CD14-positive monocyte (primary cell): Measurements from ENCODE around the gene CREB5. TPM values are rescaled to one million over a fixed set of nuclear protein-coding genes. Genes with fewer than 3 reads are reported as not detected.

ENCODE experiments used
- DNase-seq, 3 donors: peaks; one replicate each; pipeline ENCODE4 v3.0.0-alpha.2; 2011 to 2022
- H2AFZ ChIP-seq: 2 replicates; pipeline ENCODE4 v1.6.0; 2012; ENCODE audit warnings: mild to moderate bottlenecking, low read depth, low read length, inconsistent platforms; ENCODE audit not compliant: insufficient read depth, poor library complexity, severe bottlenecking
- H3K27ac ChIP-seq, 2 donors: 1 replicate in 1 of 2; 2 replicates in 1 of 2; pipeline ENCODE4 v1.5.1; 2012 to 2013; ENCODE audit warnings: low read length in 2 of 2, control low read depth in 1 of 2, inconsistent platforms in 1 of 2, low read depth in 1 of 2, mild to moderate bottlenecking in 1 of 2
- H3K27me3 ChIP-seq, 2 donors: one replicate each; pipeline versions ENCODE4 v1.6.0 to v1.6.1; 2011 to 2013; ENCODE audit warnings: low read length in 2 of 2; ENCODE audit not compliant: control insufficient read depth in 2 of 2, insufficient read depth in 2 of 2
- H3K36me3 ChIP-seq, 2 donors: replicated peaks in 1 of 2; 1 replicate in 1 of 2; 2 replicates in 1 of 2; pipeline versions ENCODE4 v1.5.1 to v1.6.1; 2012 to 2013; ENCODE audit warnings: low read length in 2 of 2, control low read depth in 1 of 2, inconsistent platforms in 1 of 2, mild to moderate bottlenecking in 1 of 2; ENCODE audit not compliant: insufficient read depth in 2 of 2, control insufficient read depth in 1 of 2
- H3K4me1 ChIP-seq, 2 donors: 1 replicate in 1 of 2; 2 replicates in 1 of 2; pipeline versions ENCODE4 v1.5.1 to v1.6.1; 2012 to 2013; ENCODE audit warnings: low read length in 2 of 2, control low read depth in 1 of 2, inconsistent platforms in 1 of 2, mild to moderate bottlenecking in 1 of 2, moderate library complexity in 1 of 2; ENCODE audit not compliant: insufficient read depth in 2 of 2, control insufficient read depth in 1 of 2
- H3K4me2 ChIP-seq: replicated peaks from 2 replicates; pipeline ENCODE3; 2012; ENCODE audit warnings: low read length, moderate library complexity, mild to moderate bottlenecking; ENCODE audit not compliant: poor library complexity, severe bottlenecking; ENCODE audit errors: extremely low read depth
- H3K4me3 ChIP-seq, 3 experiments: fragments of 200-600 bp in 1 of 3; sonication (generic) in 1 of 3; replicated peaks in 1 of 3; 1 replicate in 2 of 3; 2 replicates in 1 of 3; pipeline ENCODE4 v1.5.1; 2011 to 2013; ENCODE audit warnings: low read length in 3 of 3, mild to moderate bottlenecking in 3 of 3, control low read depth in 2 of 3, low read depth in 2 of 3, inconsistent platforms in 1 of 3, moderate library complexity in 1 of 3
- H3K79me2 ChIP-seq: 2 replicates; pipeline ENCODE4 v1.6.0; 2012; ENCODE audit warnings: mild to moderate bottlenecking, control low read depth, inconsistent platforms, low read length, moderate library complexity; ENCODE audit not compliant: insufficient read depth
- H3K9ac ChIP-seq: 2 replicates; pipeline ENCODE4 v1.6.0; 2017; ENCODE audit warnings: low read length, mild to moderate bottlenecking; ENCODE audit not compliant: insufficient read depth, poor library complexity, severe bottlenecking
- H3K9me3 ChIP-seq, 2 donors: replicated peaks in 1 of 2; 1 replicate in 1 of 2; 2 replicates in 1 of 2; pipeline versions ENCODE4 v1.5.1 to v1.6.1; 2012 to 2013; ENCODE audit warnings: low read length in 2 of 2, control low read depth in 1 of 2; ENCODE audit not compliant: control insufficient read depth in 1 of 2, insufficient read depth in 1 of 2
- H4K20me1 ChIP-seq: 2 replicates; pipeline ENCODE4 v1.6.0; 2012; ENCODE audit warnings: mild to moderate bottlenecking, low read length, control low read depth, moderate library complexity; ENCODE audit not compliant: insufficient read depth
- H3K27ac Mint-ChIP-seq, 7 donors: one replicate each; pipeline ENCODE4 v1.8.0; 2020; ENCODE audit warnings: mild to moderate bottlenecking in 7 of 7, mixed read lengths in 7 of 7, moderate library complexity in 6 of 7, inconsistent platforms in 2 of 7
- H3K27me3 Mint-ChIP-seq, 3 donors: one replicate each; pipeline ENCODE4 v1.8.0; 2021 to 2022; ENCODE audit warnings: low read depth in 3 of 3, mild to moderate bottlenecking in 3 of 3, mixed read lengths in 3 of 3, moderate library complexity in 3 of 3, inconsistent platforms in 1 of 3
- H3K36me3 Mint-ChIP-seq, 2 donors: one replicate each; pipeline ENCODE4 v1.8.0; 2020; ENCODE audit warnings: mixed read lengths in 2 of 2, inconsistent platforms in 1 of 2, mild to moderate bottlenecking in 1 of 2
- H3K4me1 Mint-ChIP-seq: one replicate; pipeline ENCODE4 v1.8.0; 2020; ENCODE audit warnings: mild to moderate bottlenecking, mixed read lengths
- H3K4me3 Mint-ChIP-seq, 2 donors: one replicate each; pipeline ENCODE4 v1.8.0; 2020; ENCODE audit warnings: mild to moderate bottlenecking in 2 of 2, mixed read lengths in 2 of 2, moderate library complexity in 1 of 2
- H3K9me3 Mint-ChIP-seq, 7 donors: one replicate each; pipeline ENCODE4 v1.8.0; 2020 to 2022; ENCODE audit warnings: mixed read lengths in 7 of 7, mild to moderate bottlenecking in 6 of 7, moderate library complexity in 6 of 7, inconsistent platforms in 2 of 7
- CTCF ChIP-seq: fragments of 200-600 bp; IDR thresholded peaks from one replicate; pipeline ENCODE4 v1.8.0; 2022; ENCODE audit warnings: antibody characterized with exemption, mild to moderate bottlenecking
- WGBS: methylation state at CpG from one replicate; pipeline ENCODE4 v1.1.5; 2013; ENCODE audit warnings: missing lambda C conversion rate; ENCODE audit not compliant: insufficient coverage; 5-methylcytosine and 5-hydroxymethylcytosine counted together
- intact Hi-C, 2 donors: fragments of 100-400 bp; cut with micrococcal nuclease; formaldehyde crosslinking; loops; one replicate each; pipeline versions ENCODE4 v1.15.0 to v1.15.1; 2023
- polyA plus RNA-seq, 3 donors: library from polyadenylated mRNA; depleted of rRNA in 1 of 3; unstranded in 2 of 3; stranded (reverse) in 1 of 3; fragments of 300-500 nt in 2 of 3; fragments of >200 nt in 1 of 3; fragmentation: Illumina TruSeq in 2 of 3; gene quantifications; 1 replicate in 2 of 3; 2 replicates in 1 of 3; pipeline ENCODE4 v1.2.3, GENCODE V29; 2012 to 2021

Gene CREB5
- polyA plus RNA-seq, 3 donors, result 25.1 to 72.3 (median 44.2) TPM

- DNase-seq, result no peak
- Histone ChIP-seq H3K9ac (no peak overlapping the region), H3K27ac (no peak overlapping the region), H3K4me2 (no peak overlapping the region), H3K27me3 (no peaks in the 10 kb centered on the region), H4K20me1 (no peaks in the 10 kb centered on the region), H3K4me1 (no peaks in the 10 kb centered on the region), H3K36me3 (no peaks in the 10 kb centered on the region), H2AFZ (no peak overlapping the region), H3K4me3 (no peak overlapping the region), H3K79me2 (no peaks in the 10 kb centered on the region), H3K9me3 (no peaks in the 10 kb centered on the region)
- H3K27me3 Mint-ChIP-seq, result peaks cover 3 to 7% (median 6%) of the 10 kb centered on the region in 3 donors
- H3K27ac Mint-ChIP-seq, result no peak overlapping the region
- H3K36me3 Mint-ChIP-seq, result no peaks in the 10 kb centered on the region
- H3K9me3 Mint-ChIP-seq, result peaks cover 0 to 3% (median 0%) of the 10 kb centered on the region in 7 donors
- intact Hi-C loops, result no loop called here
- no peaks in the 10 kb centered on the region for H3K4me1 Mint-ChIP-seq
- no peak for TF ChIP-seq CTCF
- no peak overlapping the region for H3K4me3 Mint-ChIP-seq
Measured at GRCh38 chr7:28493477-28493876, 81.2 kb downstream of the CREB5 start.

GRCh38 chr7:28497009-28497408 lies 84.7 kb downstream of the CREB5 start:
- H3K9me3 ChIP-seq, result no peaks in the 10 kb centered on the region
- no peak overlapping the region for H3K27ac ChIP-seq
- no peak overlapping the region for H3K4me3 ChIP-seq
- no peaks in the 10 kb centered on the region for H4K20me1 ChIP-seq
- no peaks in the 10 kb centered on the region for H3K36me3 ChIP-seq
- H3K4me1 ChIP-seq, result no peaks in the 10 kb centered on the region
- WGBS, result 70% methylated on average over 2 of the region's 2 CpGs
- Mint-ChIP-seq H3K4me3 (no peak overlapping the region), H3K27me3 (peaks cover 1 to 9% (median 3%) of the 10 kb centered on the region in 3 donors), H3K9me3 (no peaks in the 10 kb centered on the region), H3K36me3 (no peaks in the 10 kb centered on the region), H3K4me1 (no peaks in the 10 kb centered on the region), H3K27ac (no peak overlapping the region)
- no peak overlapping the region for H3K9ac ChIP-seq
- H3K4me2 ChIP-seq, result no peak overlapping the region
- H3K27me3 ChIP-seq, result no peaks in the 10 kb centered on the region
- no peak for TF ChIP-seq CTCF
- DNase-seq, result no peak
- H3K79me2 ChIP-seq, result no peaks in the 10 kb centered on the region
- intact Hi-C loops, result no loop called here
- H2AFZ ChIP-seq, result no peak overlapping the region
